ENCODE data around the gene OR52J3. TPM values are rescaled to one million over a fixed set of nuclear protein-coding genes. Genes with fewer than 3 reads are reported as not detected.

Gene OR52J3
- total and polyA plus RNA-seq, 4 donors = not detected

DNA sequence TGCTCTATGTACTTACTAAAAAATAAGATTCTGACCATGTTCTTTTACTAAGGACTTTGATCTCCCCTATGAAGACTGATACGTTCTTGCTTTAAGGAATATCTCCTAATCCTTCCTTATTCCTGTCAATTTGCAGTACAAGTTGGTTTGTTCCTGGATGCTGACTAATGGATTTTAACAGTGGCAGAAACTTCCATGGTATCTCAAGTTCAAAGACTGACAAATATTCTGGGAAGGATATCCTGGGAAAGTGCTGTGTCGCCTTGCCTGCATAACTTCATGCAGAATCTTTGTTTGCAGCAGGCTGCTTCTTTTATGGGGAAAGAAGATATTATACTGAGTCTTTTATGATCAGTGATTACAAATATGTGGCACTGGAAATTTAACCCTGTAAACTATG is 8.4 kb upstream of the OR52J3 start:
- no peak for TF ChIP-seq CTCF (IDR thresholded peaks at IDR 0.05; ENCODE audit: control extremely low read depth, extremely low read depth)
- no peak for ATAC-seq (ENCODE audit: insufficient read depth, low FRiP score)
- H3K4me1 ChIP-seq (ENCODE audit: control insufficient read depth in 5 of 5, insufficient read depth in 5 of 5, low read length in 5 of 5) = no peaks in the 10 kb centered on the region
- H3K27ac ChIP-seq (ENCODE audit: low read depth in 1 of 2, low read length in 1 of 2) = no peak overlapping the region
- no peaks in the 10 kb centered on the region for H3K27me3 ChIP-seq (ENCODE audit: control insufficient read depth in 3 of 3, insufficient read depth in 3 of 3, low read length in 2 of 3)
- H3K36me3 ChIP-seq (ENCODE audit: control insufficient read depth in 4 of 4, insufficient read depth in 4 of 4, low read length in 4 of 4) = no peaks in the 10 kb centered on the region
- WGBS, 2 donors = 64 to 78% methylated on average over 2 of the region's 2 CpGs
- H3K4me3 ChIP-seq = no peak overlapping the region
- H3K9me3 ChIP-seq (ENCODE audit: control insufficient read depth in 4 of 4, insufficient read depth in 3 of 4, low read length in 3 of 4) = no peaks in the 10 kb centered on the region
- H3K9ac ChIP-seq (ENCODE audit: insufficient read depth in 1 of 2, low read length in 2 of 2) = no peak overlapping the region
- no peak for DNase-seq

DNA sequence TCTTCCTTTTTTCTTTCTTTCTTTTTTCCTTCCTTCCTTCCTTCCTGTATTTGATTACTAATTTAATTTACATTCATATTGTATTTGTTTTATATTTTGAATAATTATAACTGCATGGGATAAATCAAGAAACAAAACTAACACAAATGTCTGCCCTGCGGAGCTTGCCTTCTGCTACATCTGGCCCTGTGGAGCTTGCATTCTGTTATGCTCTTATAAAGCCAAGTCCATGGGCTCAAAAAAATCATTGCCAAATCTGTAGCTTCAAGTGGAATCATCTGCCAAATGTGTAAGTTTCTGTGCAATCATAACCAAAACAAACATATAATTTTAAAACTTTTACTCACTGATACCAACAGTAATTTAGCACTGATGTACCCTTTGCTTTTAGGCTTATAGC is 8.0 kb upstream of the OR52J3 start:
- TF ChIP-seq CTCF (IDR thresholded peaks at IDR 0.05; ENCODE audit: control extremely low read depth, extremely low read depth) = no peak
- H3K9me3 ChIP-seq (ENCODE audit: control insufficient read depth in 4 of 4, insufficient read depth in 3 of 4, low read length in 3 of 4) = no peaks in the 10 kb centered on the region
- DNase-seq (no peak), ATAC-seq (ENCODE audit: insufficient read depth, low FRiP score) (no peak)
- H3K27me3 ChIP-seq (ENCODE audit: control insufficient read depth in 3 of 3, insufficient read depth in 3 of 3, low read length in 2 of 3) = no peaks in the 10 kb centered on the region
- no peaks in the 10 kb centered on the region for H3K4me1 ChIP-seq (ENCODE audit: control insufficient read depth in 5 of 5, insufficient read depth in 5 of 5, low read length in 5 of 5)
- H3K9ac ChIP-seq (ENCODE audit: insufficient read depth in 1 of 2, low read length in 2 of 2) = no peak overlapping the region
- H3K4me3 ChIP-seq = no peak overlapping the region
- H3K27ac ChIP-seq (ENCODE audit: low read depth in 1 of 2, low read length in 1 of 2) = no peak overlapping the region
- no peaks in the 10 kb centered on the region for H3K36me3 ChIP-seq (ENCODE audit: control insufficient read depth in 4 of 4, insufficient read depth in 4 of 4, low read length in 4 of 4)
- 88 to 92% methylated on average over 1 of the region's 1 CpG for WGBS, 2 donors

DNA sequence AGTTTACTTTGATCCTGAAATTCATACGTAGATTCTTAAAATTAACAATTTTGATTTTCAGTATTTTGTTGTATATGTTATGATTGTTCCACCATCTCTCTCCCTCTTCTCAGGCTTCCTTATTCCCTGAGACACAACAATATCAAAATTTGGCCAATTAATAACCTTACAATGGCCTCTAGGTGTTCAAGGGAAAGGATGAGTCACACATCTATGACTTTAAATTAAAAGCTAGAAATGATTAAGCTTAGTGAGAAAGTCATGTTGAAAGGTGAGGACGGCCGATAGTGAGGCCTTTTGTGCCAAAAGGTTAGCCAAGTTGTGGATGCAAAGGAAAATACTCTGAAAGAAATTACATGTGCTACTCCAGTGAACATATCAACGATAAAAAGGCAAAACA is 5.5 kb upstream of the OR52J3 start:
- no peaks in the 10 kb centered on the region for H3K27me3 ChIP-seq (ENCODE audit: control insufficient read depth in 3 of 3, insufficient read depth in 3 of 3, low read length in 2 of 3)
- no peak for TF ChIP-seq CTCF (IDR thresholded peaks at IDR 0.05; ENCODE audit: control extremely low read depth, extremely low read depth)
- no peaks in the 10 kb centered on the region for H3K4me1 ChIP-seq (ENCODE audit: control insufficient read depth in 5 of 5, insufficient read depth in 5 of 5, low read length in 5 of 5)
- no peak overlapping the region for H3K4me3 ChIP-seq
- DNase-seq (no peak), ATAC-seq (ENCODE audit: insufficient read depth, low FRiP score) (no peak)
- no peak overlapping the region for H3K27ac ChIP-seq (ENCODE audit: low read depth in 1 of 2, low read length in 1 of 2)
- no peaks in the 10 kb centered on the region for H3K9me3 ChIP-seq (ENCODE audit: control insufficient read depth in 4 of 4, insufficient read depth in 3 of 4, low read length in 3 of 4)
- WGBS, 2 donors = 71 to 89% methylated on average over 4 of the region's 4 CpGs
- H3K9ac ChIP-seq (ENCODE audit: insufficient read depth in 1 of 2, low read length in 2 of 2) = no peak overlapping the region
- H3K36me3 ChIP-seq (ENCODE audit: control insufficient read depth in 4 of 4, insufficient read depth in 4 of 4, low read length in 4 of 4) = no peaks in the 10 kb centered on the region

- ATAC-seq (ENCODE audit: insufficient read depth, low FRiP score) = no peak
- WGBS, 2 donors = 50 to 65% methylated on average over 3 of the region's 3 CpGs
- H3K4me3 ChIP-seq = no peak overlapping the region
- no peak for TF ChIP-seq CTCF (IDR thresholded peaks at IDR 0.05; ENCODE audit: control extremely low read depth, extremely low read depth)
- H3K4me1 ChIP-seq (ENCODE audit: control insufficient read depth in 5 of 5, insufficient read depth in 5 of 5, low read length in 5 of 5) = no peaks in the 10 kb centered on the region
- no peak for DNase-seq
- no peaks in the 10 kb centered on the region for H3K36me3 ChIP-seq (ENCODE audit: control insufficient read depth in 4 of 4, insufficient read depth in 4 of 4, low read length in 4 of 4)
- H3K9ac ChIP-seq (ENCODE audit: insufficient read depth in 1 of 2, low read length in 2 of 2) = no peak overlapping the region
- H3K27me3 ChIP-seq (ENCODE audit: control insufficient read depth in 3 of 3, insufficient read depth in 3 of 3, low read length in 2 of 3) = no peaks in the 10 kb centered on the region
- H3K9me3 ChIP-seq (ENCODE audit: control insufficient read depth in 4 of 4, insufficient read depth in 3 of 4, low read length in 3 of 4) = no peaks in the 10 kb centered on the region
- no peak overlapping the region for H3K27ac ChIP-seq (ENCODE audit: low read depth in 1 of 2, low read length in 1 of 2)
Measured at GRCh38 chr11:5042091-5042490, 4.2 kb upstream of the OR52J3 start.
